WI38 (cell line): ENCODE measurements around the gene LILRB5.
"Not testable (repeated sequence)": the region's sequence is repeated elsewhere in the genome, so short reads cannot be mapped to it uniquely, and the experiment has no call there.

Experiments used
- H3K4me3 ChIP-seq: 2 replicates; pipeline ENCODE4 v1.5.1; 2011; ENCODE audit warnings: low read depth, mild to moderate bottlenecking, control low read depth, low read length
- TF ChIP-seq, protein P1 (sequence below): IDR thresholded peaks from 2 replicates; pipeline ENCODE4 v1.5.1; 2012; ENCODE audit warnings: low read depth, mild to moderate bottlenecking, control low read depth, low read length

LILRB5 gene

DNA sequence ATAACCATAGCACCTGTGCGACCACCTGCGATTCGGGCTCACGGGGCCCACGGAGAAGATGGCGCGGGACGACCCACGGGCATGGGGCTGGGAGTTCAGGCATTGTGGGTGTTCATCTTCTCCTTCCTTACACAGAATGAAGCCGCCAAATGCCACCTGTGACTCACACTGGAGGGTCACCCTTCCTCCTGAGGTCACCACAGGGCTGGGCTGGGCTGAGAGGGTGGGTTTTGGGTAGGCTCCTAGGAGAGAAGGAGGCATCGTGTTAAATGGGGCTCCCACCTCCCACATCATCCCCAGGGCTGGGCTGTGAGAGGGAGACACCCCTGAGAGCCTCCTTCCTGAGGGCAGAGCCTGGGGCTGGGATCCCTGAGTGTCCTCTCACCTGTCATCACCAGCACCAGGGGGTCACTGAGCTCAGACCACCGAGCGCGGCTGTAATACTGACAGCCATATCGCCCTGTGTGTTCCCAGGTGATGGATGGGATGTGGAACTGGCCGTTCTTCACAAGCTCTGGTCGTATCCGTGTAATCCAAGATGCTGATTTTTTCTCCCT lies 22.4 kb upstream of the LILRB5 start:
- no peak overlapping the region for H3K4me3 ChIP-seq
- TF ChIP-seq, protein P1, sequence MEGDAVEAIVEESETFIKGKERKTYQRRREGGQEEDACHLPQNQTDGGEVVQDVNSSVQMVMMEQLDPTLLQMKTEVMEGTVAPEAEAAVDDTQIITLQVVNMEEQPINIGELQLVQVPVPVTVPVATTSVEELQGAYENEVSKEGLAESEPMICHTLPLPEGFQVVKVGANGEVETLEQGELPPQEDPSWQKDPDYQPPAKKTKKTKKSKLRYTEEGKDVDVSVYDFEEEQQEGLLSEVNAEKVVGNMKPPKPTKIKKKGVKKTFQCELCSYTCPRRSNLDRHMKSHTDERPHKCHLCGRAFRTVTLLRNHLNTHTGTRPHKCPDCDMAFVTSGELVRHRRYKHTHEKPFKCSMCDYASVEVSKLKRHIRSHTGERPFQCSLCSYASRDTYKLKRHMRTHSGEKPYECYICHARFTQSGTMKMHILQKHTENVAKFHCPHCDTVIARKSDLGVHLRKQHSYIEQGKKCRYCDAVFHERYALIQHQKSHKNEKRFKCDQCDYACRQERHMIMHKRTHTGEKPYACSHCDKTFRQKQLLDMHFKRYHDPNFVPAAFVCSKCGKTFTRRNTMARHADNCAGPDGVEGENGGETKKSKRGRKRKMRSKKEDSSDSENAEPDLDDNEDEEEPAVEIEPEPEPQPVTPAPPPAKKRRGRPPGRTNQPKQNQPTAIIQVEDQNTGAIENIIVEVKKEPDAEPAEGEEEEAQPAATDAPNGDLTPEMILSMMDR = no peak

DNA sequence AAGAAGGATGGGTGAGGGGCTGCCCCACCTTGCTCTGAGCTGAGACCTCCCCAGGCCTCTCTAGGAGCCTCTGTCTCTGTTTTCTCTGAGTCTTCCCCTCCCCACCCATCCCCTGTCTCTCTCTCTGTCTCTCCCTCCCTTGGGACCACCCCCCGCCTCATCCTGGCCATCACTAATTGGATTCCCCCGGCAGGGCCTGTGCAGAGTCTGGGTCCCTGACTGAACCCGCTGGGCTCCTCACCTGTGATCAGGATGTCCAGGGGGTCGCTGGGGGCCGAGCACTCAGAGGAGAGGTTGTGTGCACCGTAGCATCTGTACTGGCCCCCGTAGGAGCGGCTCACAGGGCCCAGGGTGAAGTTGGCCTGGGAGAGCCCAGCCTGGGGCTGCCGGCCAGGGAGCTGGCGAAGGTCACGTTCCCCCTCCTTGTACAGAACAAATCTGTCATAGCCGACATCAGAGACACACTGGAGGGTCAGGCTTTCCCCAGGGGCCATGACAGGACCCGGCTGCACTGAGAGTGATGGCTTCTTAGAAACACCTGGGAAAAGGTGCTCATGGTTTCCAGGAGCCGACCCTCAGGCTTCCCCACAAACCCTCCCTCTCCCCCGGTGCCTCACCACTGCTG lies 21.6 kb upstream of the LILRB5 start:
- not testable (repeated sequence) for H3K4me3 ChIP-seq

DNA sequence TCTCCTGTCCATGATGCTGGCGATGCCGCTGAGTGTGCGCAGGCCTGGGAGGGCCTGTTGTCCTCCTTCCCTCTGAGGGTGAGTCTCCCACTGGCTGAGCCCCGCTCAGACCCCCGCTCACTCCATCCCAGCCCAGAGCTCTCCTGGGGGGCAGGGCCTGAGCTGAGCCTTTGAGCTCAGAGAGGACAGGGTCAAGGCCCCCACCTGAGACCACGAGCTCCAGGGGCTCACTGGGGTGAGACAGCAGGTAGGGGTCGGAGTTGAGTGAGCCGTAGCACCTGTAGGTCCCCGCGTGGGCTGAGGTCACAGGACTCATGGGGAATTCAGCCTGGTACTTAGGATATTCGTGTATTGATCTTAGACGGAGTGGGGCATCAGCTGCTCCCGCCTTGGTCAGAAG lies 21.0 kb upstream of the LILRB5 start:
- not testable (repeated sequence) for H3K4me3 ChIP-seq

DNA sequence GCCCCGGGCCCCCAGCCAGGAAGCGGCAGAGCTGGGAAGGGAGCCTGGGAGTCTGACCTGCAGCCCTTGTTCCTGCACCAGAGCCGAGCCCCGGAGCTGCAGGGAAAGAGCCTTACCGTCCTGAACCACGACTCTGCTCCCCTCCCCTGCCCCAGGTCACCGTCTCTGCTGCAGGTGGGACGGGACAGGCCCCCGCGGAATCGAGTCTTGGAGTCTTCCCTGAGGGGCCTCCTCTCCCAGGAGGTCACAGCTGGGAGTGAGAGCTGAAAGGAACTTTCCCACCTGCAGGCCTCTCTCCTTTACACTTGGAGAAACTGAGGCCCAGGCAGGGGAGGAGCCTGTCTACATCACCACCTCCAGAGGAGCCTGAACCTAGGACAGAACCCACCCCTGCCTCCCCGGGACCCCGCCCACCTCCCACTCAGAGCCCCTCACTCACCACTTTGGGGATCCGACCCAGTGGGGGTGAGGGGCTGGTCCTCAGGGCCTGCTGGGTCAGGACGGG lies 20.1 kb upstream of the LILRB5 start:
- not testable (repeated sequence) for H3K4me3 ChIP-seq

DNA sequence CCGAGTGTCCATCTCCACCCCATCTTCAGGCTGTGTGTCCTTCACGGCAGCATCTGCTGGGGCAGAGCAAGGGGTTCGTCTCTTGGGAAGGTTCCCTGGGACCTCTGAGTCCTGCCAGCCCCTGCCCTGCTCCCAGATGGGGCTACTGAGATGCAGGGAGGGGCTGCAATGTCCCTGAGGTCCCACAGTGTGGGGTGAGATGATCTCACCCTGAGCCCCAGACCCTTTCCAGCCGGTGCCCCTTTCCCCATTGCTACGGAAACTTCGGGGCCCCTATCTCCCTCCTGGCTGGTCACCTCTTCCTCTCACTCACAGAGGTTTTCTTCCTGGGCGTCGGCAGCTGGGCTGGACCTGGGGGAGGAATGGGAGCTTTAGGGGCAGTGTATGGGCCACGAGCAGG lies 18.9 kb upstream of the LILRB5 start:
- TF ChIP-seq, protein P1 = no peak
- H3K4me3 ChIP-seq = no peak overlapping the region

DNA sequence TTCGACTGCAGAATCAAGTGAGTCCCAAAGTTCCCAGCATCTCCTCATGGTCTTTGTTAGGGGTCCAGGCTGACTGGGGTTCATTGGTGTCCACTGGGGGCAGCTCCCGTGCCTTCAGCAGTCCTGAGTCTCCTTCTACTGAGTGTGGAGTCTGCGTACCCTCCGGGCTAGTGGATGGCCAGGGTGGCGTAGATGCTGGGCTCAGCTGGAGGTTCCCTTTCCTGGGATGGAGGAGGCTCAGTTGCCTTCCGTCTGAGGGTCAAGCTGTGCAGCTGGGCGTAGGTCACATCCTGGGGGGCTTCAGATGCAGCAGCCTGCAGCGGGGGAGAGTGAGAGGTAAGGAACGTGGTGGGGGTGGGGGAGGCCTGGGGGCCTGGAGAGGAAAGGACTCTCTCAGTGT lies 17.4 kb upstream of the LILRB5 start:
- H3K4me3 ChIP-seq = not testable (repeated sequence)

DNA sequence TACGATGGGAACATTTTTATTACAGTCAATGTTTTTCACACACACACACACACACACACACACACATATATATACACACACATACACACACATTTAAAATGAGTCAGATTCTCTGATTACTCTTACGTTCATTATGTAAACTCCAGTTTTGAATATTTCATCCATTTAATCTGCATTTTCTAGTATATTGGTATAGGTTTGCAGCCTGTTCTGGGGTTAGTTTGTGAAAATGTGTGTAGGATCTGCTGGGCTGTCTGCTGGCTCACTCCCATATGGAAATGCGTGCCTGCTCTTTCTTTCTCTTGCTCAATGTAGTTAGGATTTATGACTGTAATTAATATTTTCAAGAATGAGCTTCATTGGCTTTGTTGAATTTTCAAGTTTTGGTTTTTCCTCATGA lies 16.7 kb upstream of the LILRB5 start:
- no peak overlapping the region for H3K4me3 ChIP-seq
- TF ChIP-seq, protein P1 = no peak

DNA sequence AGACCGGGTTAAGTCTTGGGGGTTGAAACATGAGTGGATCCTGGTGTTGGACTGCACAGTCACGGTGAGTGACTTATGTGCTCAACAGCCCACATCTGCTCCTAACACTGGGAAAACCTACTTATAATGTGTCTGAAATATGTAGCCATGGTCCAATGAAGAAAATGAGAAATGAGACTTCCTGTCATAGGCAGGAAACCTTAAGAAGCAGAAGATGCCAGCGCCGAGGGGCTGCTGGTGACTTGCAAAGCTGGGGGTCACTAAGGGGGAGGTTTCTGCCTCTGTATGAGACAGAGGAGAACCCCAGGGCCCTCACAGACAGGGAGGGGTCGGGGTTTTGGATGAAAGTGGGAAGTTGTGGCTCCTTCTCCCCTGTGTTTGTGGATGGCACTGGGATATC lies 15.1 kb upstream of the LILRB5 start:
- not testable (repeated sequence) for H3K4me3 ChIP-seq

DNA sequence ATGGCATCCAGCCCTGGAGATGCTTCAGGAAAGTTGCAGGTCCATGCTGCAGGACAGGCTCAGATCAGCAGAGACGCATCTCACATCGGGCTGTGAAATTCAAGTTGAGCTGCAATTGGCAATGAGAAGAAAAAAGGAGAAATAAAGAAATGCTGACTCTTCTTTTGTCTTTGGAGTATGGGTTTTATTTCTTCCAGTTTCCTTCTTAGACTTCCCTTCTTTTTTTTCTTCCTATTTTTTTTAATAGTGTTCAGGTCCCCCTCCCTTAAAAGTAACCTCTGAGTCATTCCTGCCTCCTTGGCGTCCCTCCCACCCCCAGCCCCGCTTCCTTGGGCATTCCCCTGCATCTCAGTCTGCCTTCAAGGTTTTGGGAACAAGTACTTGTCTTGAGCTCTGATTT lies 14.5 kb upstream of the LILRB5 start:
- H3K4me3 ChIP-seq = not testable (repeated sequence)

DNA sequence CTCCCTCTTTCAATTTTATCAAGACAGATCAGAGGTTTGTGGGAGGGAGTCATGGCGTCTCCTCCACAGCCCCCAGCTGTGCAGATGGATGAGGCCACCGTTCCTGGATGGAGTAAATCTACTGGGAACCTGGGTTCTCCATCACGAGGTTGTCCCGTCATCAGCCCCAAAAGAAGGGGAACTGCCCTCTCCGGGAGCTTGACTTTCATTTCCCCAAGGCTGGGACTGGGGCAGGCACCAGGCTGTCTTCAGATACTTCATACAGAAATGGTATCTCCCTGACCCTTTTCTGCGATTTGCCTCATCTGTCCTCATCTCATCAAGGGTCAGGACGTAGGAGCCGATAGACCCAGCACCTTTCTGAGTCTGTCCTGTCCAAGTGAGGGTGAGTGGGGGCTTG lies 14.0 kb upstream of the LILRB5 start:
- no peak overlapping the region for H3K4me3 ChIP-seq
- TF ChIP-seq, protein P1 = no peak

DNA sequence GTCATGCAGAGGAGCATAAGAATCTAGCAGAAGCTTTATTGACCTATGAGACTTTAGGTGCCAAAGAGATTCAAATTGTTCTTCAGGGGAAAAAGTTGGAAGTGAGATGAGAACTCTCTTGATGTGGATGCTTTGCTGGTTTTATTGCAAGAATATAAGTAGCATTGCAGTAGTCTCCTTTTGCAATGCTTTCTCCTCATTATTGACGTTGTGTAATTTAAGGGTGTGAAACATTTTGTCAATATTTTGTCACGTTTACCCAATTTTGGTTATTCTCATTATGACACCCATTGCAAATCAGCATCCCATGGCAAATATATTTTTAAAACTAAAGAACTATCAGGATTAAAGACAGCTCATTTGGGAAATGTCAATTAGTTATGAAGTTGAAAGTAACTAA lies 11.9 kb upstream of the LILRB5 start:
- H3K4me3 ChIP-seq = no peak overlapping the region
- TF ChIP-seq, protein P1 = no peak
